ENCODE measurements around the gene OTX1. TPM values are rescaled to one million over a fixed set of nuclear protein-coding genes. Genes with fewer than 3 reads are reported as not detected.
A peak's percentile ranks its signal among the peaks of the same experiment; 100 is the strongest.

OTX1 gene
- total and polyA plus RNA-seq, 2 of the 8 experiments (the other 6 are each of a cell fraction or from before 2014, with no cell fraction given) = 0.24 to 3.3 TPM

DNA sequence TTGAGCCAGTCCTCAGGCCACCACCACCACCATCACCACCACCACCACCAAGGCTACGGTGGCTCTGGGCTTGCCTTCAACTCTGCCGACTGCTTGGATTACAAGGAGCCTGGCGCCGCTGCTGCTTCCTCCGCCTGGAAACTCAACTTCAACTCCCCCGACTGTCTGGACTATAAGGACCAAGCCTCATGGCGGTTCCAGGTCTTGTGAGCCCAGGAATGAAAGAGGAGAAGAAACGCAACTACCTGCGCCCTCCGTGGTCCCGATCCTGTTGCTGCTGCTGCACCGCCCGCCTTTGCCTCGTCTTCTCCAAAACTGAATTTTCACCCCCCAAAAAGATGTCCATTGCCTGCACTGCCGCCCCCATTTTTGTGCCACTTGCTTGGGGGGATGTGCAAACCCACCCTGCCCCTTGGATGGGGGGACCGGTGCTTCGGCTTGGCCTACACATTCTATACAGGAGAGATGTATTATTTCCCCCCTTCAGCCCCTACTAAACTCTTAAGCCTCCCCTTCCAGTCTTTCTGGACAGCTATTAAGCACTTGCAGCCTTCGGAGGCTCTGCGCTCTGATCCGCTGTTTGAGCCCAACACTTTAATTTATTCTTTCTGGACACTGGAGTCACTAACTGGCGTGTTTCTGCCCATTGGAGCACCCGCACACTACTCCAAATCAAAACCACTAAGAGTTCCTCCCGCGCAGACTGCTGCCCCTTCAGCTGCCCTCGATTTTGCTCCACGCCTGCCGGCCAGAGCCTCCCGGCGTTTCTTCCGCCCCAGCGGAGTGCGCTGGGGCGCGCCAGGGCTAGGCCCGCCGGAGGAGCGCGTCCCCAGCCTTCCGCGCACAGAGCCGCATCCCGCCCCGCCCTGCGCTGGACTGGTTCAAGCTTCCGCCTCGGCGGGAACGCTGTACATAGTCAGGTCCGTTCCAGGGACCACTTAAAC, 5.7 kb downstream of the OTX1 start (continued):
- TF ChIP-seq HDAC6 (IDR thresholded peaks at IDR 0.05; ENCODE audit: low read depth, low read length) = no peak
- TF ChIP-seq RFX5 (IDR thresholded peaks at IDR 0.05; ENCODE audit: borderline replicate concordance, low read depth, low read length) = no peak
- TF ChIP-seq EZH2 (IDR thresholded peaks at IDR 0.05; ENCODE audit: low read depth, low read length, severe bottlenecking) = peak; percentile 61
- no peak for TF ChIP-seq BACH1 (IDR thresholded peaks at IDR 0.05; ENCODE audit: low read length)
- TF ChIP-seq RAD21 (IDR thresholded peaks at IDR 0.05 in 1 of 2, conservative IDR thresholded peaks at IDR 0.05 in 1 of 2; ENCODE audit: low read depth in 2 of 2, low read length in 2 of 2) = no peak
- 0 out of 2 replicates have a peak, but pooled peaks have one; percentile 23 for TF ChIP-seq TCF12 (IDR thresholded peaks at IDR 0.05; ENCODE audit: low read depth, low read length)
- no peak for TF ChIP-seq HDAC2 (IDR thresholded peaks at IDR 0.05; ENCODE audit: borderline replicate concordance in 1 of 2, low read depth in 2 of 2, low read length in 2 of 2)
- TF ChIP-seq RNF2 (IDR thresholded peaks at IDR 0.05; ENCODE audit: borderline replicate concordance, low read depth, low read length, missing control alignments, poor library complexity, severe bottlenecking) = peak; percentile 79
- TF ChIP-seq, protein P1, sequence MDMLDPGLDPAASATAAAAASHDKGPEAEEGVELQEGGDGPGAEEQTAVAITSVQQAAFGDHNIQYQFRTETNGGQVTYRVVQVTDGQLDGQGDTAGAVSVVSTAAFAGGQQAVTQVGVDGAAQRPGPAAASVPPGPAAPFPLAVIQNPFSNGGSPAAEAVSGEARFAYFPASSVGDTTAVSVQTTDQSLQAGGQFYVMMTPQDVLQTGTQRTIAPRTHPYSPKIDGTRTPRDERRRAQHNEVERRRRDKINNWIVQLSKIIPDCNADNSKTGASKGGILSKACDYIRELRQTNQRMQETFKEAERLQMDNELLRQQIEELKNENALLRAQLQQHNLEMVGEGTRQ (IDR thresholded peaks at IDR 0.05; ENCODE audit: low read length) = no peak
- no peak for TF ChIP-seq CHD1 (IDR thresholded peaks at IDR 0.05; ENCODE audit: low read depth, low read length)
- TF ChIP-seq BRCA1 (IDR thresholded peaks at IDR 0.05; ENCODE audit: low read depth, low read length) = no peak
- TF ChIP-seq POU5F1 (IDR thresholded peaks at IDR 0.05; ENCODE audit: low read depth, low read length) = no peak
- no peak for TF ChIP-seq SRF (IDR thresholded peaks at IDR 0.05; ENCODE audit: low read depth, low read length)
- no peak for TF ChIP-seq POLR2A (IDR thresholded peaks at IDR 0.05; ENCODE audit: control extremely low read depth in 1 of 2, low read depth in 2 of 2, low read length in 2 of 2)
- no peak for TF ChIP-seq KDM5A (IDR thresholded peaks at IDR 0.05; ENCODE audit: low read length)
- TF ChIP-seq, protein P2, sequence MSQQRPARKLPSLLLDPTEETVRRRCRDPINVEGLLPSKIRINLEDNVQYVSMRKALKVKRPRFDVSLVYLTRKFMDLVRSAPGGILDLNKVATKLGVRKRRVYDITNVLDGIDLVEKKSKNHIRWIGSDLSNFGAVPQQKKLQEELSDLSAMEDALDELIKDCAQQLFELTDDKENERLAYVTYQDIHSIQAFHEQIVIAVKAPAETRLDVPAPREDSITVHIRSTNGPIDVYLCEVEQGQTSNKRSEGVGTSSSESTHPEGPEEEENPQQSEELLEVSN (IDR thresholded peaks at IDR 0.05) = peak; percentile 52; the same call in 1 of the 2 replicates
- no peak for TF ChIP-seq JUN (IDR thresholded peaks at IDR 0.05; ENCODE audit: low read depth, low read length)
- TF ChIP-seq, protein P3, sequence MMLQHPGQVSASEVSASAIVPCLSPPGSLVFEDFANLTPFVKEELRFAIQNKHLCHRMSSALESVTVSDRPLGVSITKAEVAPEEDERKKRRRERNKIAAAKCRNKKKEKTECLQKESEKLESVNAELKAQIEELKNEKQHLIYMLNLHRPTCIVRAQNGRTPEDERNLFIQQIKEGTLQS (IDR thresholded peaks at IDR 0.05; ENCODE audit: insufficient read depth, low read depth, low read length) = no peak
- TF ChIP-seq NANOG (IDR thresholded peaks at IDR 0.05; ENCODE audit: insufficient read depth, low read depth, low read length, poor library complexity, severe bottlenecking) = no peak

Measured in H1 (cell line).